ENCODE data around the gene ZNF618.

GRCh38 chr9:114075602-114076001 lies 199.5 kb downstream of the ZNF618 start:
- TF ChIP-seq CTCF (IDR thresholded peaks at IDR 0.05) (no peak), POLR2A (IDR thresholded peaks at IDR 0.05) (no peak)
